T-helper 17 cell (primary cell): ENCODE data around the gene ELMO3. TPM values are rescaled to one million over a fixed set of nuclear protein-coding genes. Genes with fewer than 3 reads are reported as not detected.

Source experiments
- ATAC-seq: fragments of 150-1000 bp; cut with Tn5 transposase; 2 replicates; pipeline ENCODE4 v1.10.0; 2021; ENCODE audit warnings: mild to moderate bottlenecking, moderate library complexity
- DNase-seq, 3 donors: peaks; one replicate each; pipeline versions ENCODE4 v3.0.0 to v3.0.0-alpha.2; 2020 to 2021
- H3K9me3 ChIP-seq: one replicate; pipeline ENCODE4 v1.7.0; 2013; ENCODE audit warnings: low read length, mild to moderate bottlenecking; ENCODE audit not compliant: control insufficient read depth, poor library complexity, severe bottlenecking
- H3K27ac Mint-ChIP-seq: one replicate; pipeline ENCODE4 v1.8.0; 2022; ENCODE audit warnings: mild to moderate bottlenecking, moderate library complexity, mixed read lengths
- H3K27me3 Mint-ChIP-seq: one replicate; pipeline ENCODE4 v1.8.0; 2022; ENCODE audit warnings: mixed read lengths
- H3K36me3 Mint-ChIP-seq: one replicate; pipeline ENCODE4 v1.8.0; 2022; ENCODE audit warnings: low read depth, mixed read lengths
- H3K4me1 Mint-ChIP-seq: one replicate; pipeline ENCODE4 v1.8.0; 2022; ENCODE audit warnings: mild to moderate bottlenecking, mixed read lengths
- H3K4me3 Mint-ChIP-seq: one replicate; pipeline ENCODE4 v1.8.0; 2022; ENCODE audit warnings: mild to moderate bottlenecking, moderate library complexity, mixed read lengths
- total RNA-seq, 4 donors: library from RNA in 2 of 4; stranded (reverse) in 2 of 4; gene quantifications; one replicate each; pipeline ENCODE4 v1.2.3 and lab custom pipeline; 2022 to 2026

The ELMO3 gene
- total RNA-seq (1 to 10 TPM; 2.4 TPM), total RNA-seq (lab: John Stamatoyannopoulos, UW) (4.6 to 17.4 reads per million in 2 donors)

- peaks cover 16% of the 10 kb centered on the region for H3K4me1 Mint-ChIP-seq
- no peaks in the 10 kb centered on the region for H3K9me3 ChIP-seq
- ATAC-seq, result peak; percentile 11
- H3K27ac Mint-ChIP-seq, result peak within 1 kb of the TSS; percentile 47
- no peaks in the 10 kb centered on the region for H3K27me3 Mint-ChIP-seq
- DNase-seq, result no peak
- peaks cover 3% of the 10 kb centered on the region for H3K36me3 Mint-ChIP-seq
- H3K4me3 Mint-ChIP-seq, result no peak within 1 kb of the TSS
Observed at GRCh38 chr16:67199011-67199807, at the start of gene ELMO3. Gene ELMO3, plus strand, starts transcription at chr16:67199131. Its CDS starts 196 bp downstream, at chr16:67199327.

- DNase-seq (no peak), ATAC-seq (no peak)
- peaks cover 3% of the 10 kb centered on the region for H3K36me3 Mint-ChIP-seq
- peaks cover 38% of the 10 kb centered on the region for H3K4me1 Mint-ChIP-seq
- H3K4me3 Mint-ChIP-seq, result peak overlapping the region; percentile 74
- H3K27me3 Mint-ChIP-seq, result no peaks in the 10 kb centered on the region
- no peaks in the 10 kb centered on the region for H3K9me3 ChIP-seq
- peak overlapping the region; percentile 56 for H3K27ac Mint-ChIP-seq
Observed at GRCh38 chr16:67149276-67150046, 49.5 kb upstream of the ELMO3 start.

- peaks cover 36% of the 10 kb centered on the region for H3K4me1 Mint-ChIP-seq
- no peaks in the 10 kb centered on the region for H3K27me3 Mint-ChIP-seq
- H3K27ac Mint-ChIP-seq, result no peak overlapping the region
- peak overlapping the region; percentile 52 for H3K4me3 Mint-ChIP-seq
- no peaks in the 10 kb centered on the region for H3K9me3 ChIP-seq
- H3K36me3 Mint-ChIP-seq, result peaks cover 3% of the 10 kb centered on the region
- peak in 1 of 3 donors; percentile 30 for DNase-seq
- ATAC-seq, result peak; percentile 70
Observed at GRCh38 chr16:67150047-67150832, 48.7 kb upstream of the ELMO3 start.

- Mint-ChIP-seq H3K27ac (peak within 1 kb of the TSS; percentile 54), H3K36me3 (peaks cover 3% of the 10 kb centered on the region), H3K4me1 (peaks cover 40% of the 10 kb centered on the region), H3K27me3 (no peaks in the 10 kb centered on the region), H3K4me3 (peak within 1 kb of the TSS; percentile 88)
- ATAC-seq, result peak; percentile 44
- H3K9me3 ChIP-seq, result no peaks in the 10 kb centered on the region
- DNase-seq, result peak in 1 of 3 donors; percentile 29
Observed at GRCh38 chr16:67150833-67151396, 48.0 kb upstream of the ELMO3 start, which contains the start of gene B3GNT9. Gene B3GNT9, minus strand, starts transcription at chr16:67150998. Its CDS starts 513 bp downstream, at chr16:67150485.

GRCh38 chr16:67151431-67152097, 47.4 kb upstream of the ELMO3 start:
- no peaks in the 10 kb centered on the region for H3K9me3 ChIP-seq
- Mint-ChIP-seq H3K27me3 (no peaks in the 10 kb centered on the region), H3K4me1 (peaks cover 46% of the 10 kb centered on the region), H3K27ac (peak overlapping the region; percentile 54), H3K36me3 (peaks cover 3% of the 10 kb centered on the region), H3K4me3 (peak overlapping the region; percentile 88)
- ATAC-seq, result no peak
- DNase-seq, result no peak

GRCh38 chr16:67154578-67155294, 44.2 kb upstream of the ELMO3 start:
- Mint-ChIP-seq H3K4me3 (peak overlapping the region; percentile 84), H3K27ac (peak overlapping the region; percentile 100), H3K27me3 (no peaks in the 10 kb centered on the region), H3K36me3 (no peaks in the 10 kb centered on the region), H3K4me1 (peaks cover 54% of the 10 kb centered on the region)
- H3K9me3 ChIP-seq, result no peaks in the 10 kb centered on the region
- DNase-seq, result no peak
- ATAC-seq, result no peak

- peak; percentile 74 to 85 (median 82) for DNase-seq
- peak; percentile 35 for ATAC-seq
- peaks cover 54% of the 10 kb centered on the region for H3K4me1 Mint-ChIP-seq
- H3K27me3 Mint-ChIP-seq, result no peaks in the 10 kb centered on the region
- peak overlapping the region; percentile 100 for H3K27ac Mint-ChIP-seq
- no peaks in the 10 kb centered on the region for H3K36me3 Mint-ChIP-seq
- no peaks in the 10 kb centered on the region for H3K9me3 ChIP-seq
- H3K4me3 Mint-ChIP-seq, result peak overlapping the region; percentile 84
Observed at GRCh38 chr16:67155295-67156142, 43.4 kb upstream of the ELMO3 start.

- Mint-ChIP-seq H3K36me3 (no peaks in the 10 kb centered on the region), H3K27me3 (no peaks in the 10 kb centered on the region), H3K4me1 (peaks cover 54% of the 10 kb centered on the region), H3K4me3 (peak overlapping the region; percentile 77), H3K27ac (peak overlapping the region; percentile 100)
- DNase-seq (no peak), ATAC-seq (no peak)
- no peaks in the 10 kb centered on the region for H3K9me3 ChIP-seq
Observed at GRCh38 chr16:67156143-67156844, 42.6 kb upstream of the ELMO3 start.

- no peaks in the 10 kb centered on the region for H3K27me3 Mint-ChIP-seq
- no peaks in the 10 kb centered on the region for H3K36me3 Mint-ChIP-seq
- no peak for DNase-seq
- no peak for ATAC-seq
- peaks cover 51% of the 10 kb centered on the region for H3K4me1 Mint-ChIP-seq
- H3K27ac Mint-ChIP-seq, result peak overlapping the region; percentile 100
- H3K9me3 ChIP-seq, result no peaks in the 10 kb centered on the region
- peak overlapping the region; percentile 94 for H3K4me3 Mint-ChIP-seq
Observed at GRCh38 chr16:67157106-67157748, 41.7 kb upstream of the ELMO3 start.

GRCh38 chr16:67157892-67158635, 40.9 kb upstream of the ELMO3 start:
- ATAC-seq (peak; percentile 7), DNase-seq (no peak)
- Mint-ChIP-seq H3K4me1 (peaks cover 49% of the 10 kb centered on the region), H3K27me3 (no peaks in the 10 kb centered on the region), H3K36me3 (no peaks in the 10 kb centered on the region), H3K4me3 (peak overlapping the region; percentile 94), H3K27ac (peak overlapping the region; percentile 100)
- no peaks in the 10 kb centered on the region for H3K9me3 ChIP-seq
